Measurements from ENCODE around the gene KRT33A. TPM values are rescaled to one million over a fixed set of nuclear protein-coding genes. Genes with fewer than 3 reads are reported as not detected.
"Not testable (repeated sequence)": the region's sequence is repeated elsewhere in the genome, so short reads cannot be mapped to it uniquely, and the experiment has no call there.

The KRT33A gene
- total RNA-seq (2014; rRNA removed; shearing (Covaris generic)) = not detected in 2 replicates

- H3K36me3 ChIP-seq; H3K4me3 ChIP-seq; DNase-seq (ENCODE audit: low read depth in 1 of 2, low spot score in 2 of 2); H3K9me3 ChIP-seq (replicated peaks); H3K27ac ChIP-seq; H3K27me3 ChIP-seq (replicated peaks); H3K4me1 ChIP-seq (replicated peaks): not testable (repeated sequence)
These were observed at the start of gene KRT33A for GRCh38 chr17:41350381-41350878. Gene KRT33A, minus strand, starts transcription at chr17:41350828. Its CDS starts 61 bp downstream, at chr17:41350767.

- peaks cover 6% of the 10 kb centered on the region for H3K4me1 ChIP-seq (replicated peaks)
- no peak for DNase-seq (ENCODE audit: low read depth in 1 of 2, low spot score in 2 of 2)
- H3K4me3 ChIP-seq = no peak within 1 kb of the TSS
- H3K36me3 ChIP-seq = no peaks in the 10 kb centered on the region
- no peaks in the 10 kb centered on the region for H3K9me3 ChIP-seq (replicated peaks)
- H3K27ac ChIP-seq = no peak within 1 kb of the TSS
- no peaks in the 10 kb centered on the region for H3K27me3 ChIP-seq (replicated peaks)
These were observed 46.5 kb upstream of the KRT33A start, which contains the start of gene KRT31 for GRCh38 chr17:41396996-41397660. Gene KRT31, minus strand, starts transcription at chr17:41397608. Its CDS starts 69 bp downstream, at chr17:41397539.

- Histone ChIP-seq H3K9me3 (replicated peaks) (no peaks in the 10 kb centered on the region), H3K27me3 (replicated peaks) (no peaks in the 10 kb centered on the region), H3K4me3 (no peak overlapping the region), H3K27ac (no peak overlapping the region), H3K36me3 (no peaks in the 10 kb centered on the region), H3K4me1 (replicated peaks) (peaks cover 5% of the 10 kb centered on the region; the same call in 1 of the 2 replicates)
- DNase-seq (ENCODE audit: low read depth in 1 of 2, low spot score in 2 of 2) = no peak
These were observed 45.7 kb upstream of the KRT33A start for GRCh38 chr17:41396340-41396739.

- no peak overlapping the region for H3K27ac ChIP-seq
- H3K9me3 ChIP-seq (replicated peaks) = no peaks in the 10 kb centered on the region
- no peak for DNase-seq (ENCODE audit: low read depth in 1 of 2, low spot score in 2 of 2)
- H3K4me1 ChIP-seq (replicated peaks) = peaks cover 5% of the 10 kb centered on the region; the same call in 1 of the 2 replicates
- no peaks in the 10 kb centered on the region for H3K36me3 ChIP-seq
- no peaks in the 10 kb centered on the region for H3K27me3 ChIP-seq (replicated peaks)
- no peak overlapping the region for H3K4me3 ChIP-seq
These were observed 45.0 kb upstream of the KRT33A start for GRCh38 chr17:41395611-41396010.

GRCh38 chr17:41395044-41395443 is 44.4 kb upstream of the KRT33A start:
- not testable (repeated sequence) for H3K9me3 ChIP-seq (replicated peaks)

GRCh38 chr17:41394254-41394996 is 43.8 kb upstream of the KRT33A start:
- no peak for DNase-seq (ENCODE audit: low read depth in 1 of 2, low spot score in 2 of 2)

More at GRCh38 chr17:41395044-41395443, 44.4 kb upstream of the KRT33A start:
- not testable (repeated sequence) for H3K4me3 ChIP-seq; H3K27ac ChIP-seq; H3K27me3 ChIP-seq (replicated peaks); DNase-seq (ENCODE audit: low read depth in 1 of 2, low spot score in 2 of 2); H3K4me1 ChIP-seq (replicated peaks); H3K36me3 ChIP-seq

GRCh38 chr17:41393826-41394225 is 43.2 kb upstream of the KRT33A start:
- Histone ChIP-seq H3K36me3 (no peaks in the 10 kb centered on the region), H3K9me3 (replicated peaks) (no peaks in the 10 kb centered on the region), H3K27ac (no peak overlapping the region), H3K27me3 (replicated peaks) (no peaks in the 10 kb centered on the region), H3K4me1 (replicated peaks) (peaks cover 5% of the 10 kb centered on the region; the same call in 1 of the 2 replicates), H3K4me3 (no peak overlapping the region)
- DNase-seq (ENCODE audit: low read depth in 1 of 2, low spot score in 2 of 2) = no peak

More at GRCh38 chr17:41394254-41394996, 43.8 kb upstream of the KRT33A start:
- H3K27ac ChIP-seq = no peak overlapping the region
- H3K4me3 ChIP-seq = no peak overlapping the region
- no peaks in the 10 kb centered on the region for H3K9me3 ChIP-seq (replicated peaks)
- H3K27me3 ChIP-seq (replicated peaks) = no peaks in the 10 kb centered on the region
- peaks cover 5% of the 10 kb centered on the region; the same call in 1 of the 2 replicates for H3K4me1 ChIP-seq (replicated peaks)
- no peaks in the 10 kb centered on the region for H3K36me3 ChIP-seq

GRCh38 chr17:41393294-41393693 is 42.7 kb upstream of the KRT33A start:
- H3K36me3 ChIP-seq = no peaks in the 10 kb centered on the region
- H3K4me1 ChIP-seq (replicated peaks) = peaks cover 5% of the 10 kb centered on the region; the same call in 1 of the 2 replicates
- H3K27me3 ChIP-seq (replicated peaks) = no peaks in the 10 kb centered on the region
- H3K4me3 ChIP-seq = no peak overlapping the region
- H3K27ac ChIP-seq = no peak overlapping the region
- DNase-seq (ENCODE audit: low read depth in 1 of 2, low spot score in 2 of 2) = no peak
- H3K9me3 ChIP-seq (replicated peaks) = no peaks in the 10 kb centered on the region

GRCh38 chr17:41392278-41392677 is 41.6 kb upstream of the KRT33A start:
- no peak overlapping the region for H3K4me3 ChIP-seq
- H3K27me3 ChIP-seq (replicated peaks) = no peaks in the 10 kb centered on the region
- H3K4me1 ChIP-seq (replicated peaks) = peaks cover 5% of the 10 kb centered on the region; the same call in 1 of the 2 replicates
- no peaks in the 10 kb centered on the region for H3K36me3 ChIP-seq
- DNase-seq (ENCODE audit: low read depth in 1 of 2, low spot score in 2 of 2) = no peak
- H3K9me3 ChIP-seq (replicated peaks) = no peaks in the 10 kb centered on the region
- H3K27ac ChIP-seq = no peak overlapping the region

- Histone ChIP-seq H3K27me3 (replicated peaks) (no peaks in the 10 kb centered on the region), H3K4me3 (no peak overlapping the region), H3K9me3 (replicated peaks) (no peaks in the 10 kb centered on the region), H3K4me1 (replicated peaks) (peaks cover 5% of the 10 kb centered on the region; the same call in 1 of the 2 replicates), H3K27ac (no peak overlapping the region), H3K36me3 (no peaks in the 10 kb centered on the region)
- no peak for DNase-seq (ENCODE audit: low read depth in 1 of 2, low spot score in 2 of 2)
These were observed 40.9 kb upstream of the KRT33A start for GRCh38 chr17:41391535-41391934.

GRCh38 chr17:41390411-41390938 is 39.8 kb upstream of the KRT33A start:
- H3K27me3 ChIP-seq (replicated peaks) = no peaks in the 10 kb centered on the region
- H3K4me1 ChIP-seq (replicated peaks) = peaks cover 5% of the 10 kb centered on the region; the same call in 1 of the 2 replicates
- H3K9me3 ChIP-seq (replicated peaks) = 0 out of 2 replicates have a peak, but pooled peaks cover 2% of the 10 kb centered on the region
- no peaks in the 10 kb centered on the region for H3K36me3 ChIP-seq
- H3K4me3 ChIP-seq = no peak overlapping the region
- no peak overlapping the region for H3K27ac ChIP-seq
- no peak for DNase-seq (ENCODE audit: low read depth in 1 of 2, low spot score in 2 of 2)

GRCh38 chr17:41387670-41388069 is 37.0 kb upstream of the KRT33A start:
- no peak for DNase-seq (ENCODE audit: low read depth in 1 of 2, low spot score in 2 of 2)
- no peaks in the 10 kb centered on the region for H3K36me3 ChIP-seq
- H3K9me3 ChIP-seq (replicated peaks) = 0 out of 2 replicates have a peak, but pooled peaks cover 2% of the 10 kb centered on the region
- H3K27me3 ChIP-seq (replicated peaks) = no peaks in the 10 kb centered on the region
- no peak overlapping the region for H3K27ac ChIP-seq
- peaks cover under 1% of the 10 kb centered on the region; the same call in 1 of the 2 replicates for H3K4me1 ChIP-seq (replicated peaks)
- H3K4me3 ChIP-seq = no peak overlapping the region

- no peak for DNase-seq (ENCODE audit: low read depth in 1 of 2, low spot score in 2 of 2)
- H3K4me3 ChIP-seq = no peak overlapping the region
- no peaks in the 10 kb centered on the region for H3K36me3 ChIP-seq
- no peaks in the 10 kb centered on the region for H3K27me3 ChIP-seq (replicated peaks)
- peaks cover 15% of the 10 kb centered on the region for H3K4me1 ChIP-seq (replicated peaks)
- 0 out of 2 replicates have a peak, but pooled peaks cover 2% of the 10 kb centered on the region for H3K9me3 ChIP-seq (replicated peaks)
- no peak overlapping the region for H3K27ac ChIP-seq
These were observed 35.6 kb upstream of the KRT33A start for GRCh38 chr17:41386227-41386626.

All from SJSA1 (cell line).